OCI-LY7 (cell line): ENCODE measurements around the gene ZDHHC19.

ENCODE experiments used
- EZH2phosphoT487 ChIP-seq: fragments of 200-600 bp; sonication (generic); IDR thresholded peaks from 2 replicates; pipeline ENCODE4 v1.6.1; 2018; ENCODE audit warnings: low read depth, borderline replicate concordance, mild to moderate bottlenecking, mixed run types, antibody characterized with exemption, low read length, moderate library complexity, mixed read lengths
- TF ChIP-seq, protein P1 (sequence below): fragments of 200-600 bp; sonication (generic); conservative IDR thresholded peaks from 2 replicates; pipeline ENCODE4 v1.5.1; 2014; ENCODE audit warnings: mild to moderate bottlenecking, antibody characterized with exemption, low read length, moderate library complexity, mixed read lengths

- TF ChIP-seq, protein P1, sequence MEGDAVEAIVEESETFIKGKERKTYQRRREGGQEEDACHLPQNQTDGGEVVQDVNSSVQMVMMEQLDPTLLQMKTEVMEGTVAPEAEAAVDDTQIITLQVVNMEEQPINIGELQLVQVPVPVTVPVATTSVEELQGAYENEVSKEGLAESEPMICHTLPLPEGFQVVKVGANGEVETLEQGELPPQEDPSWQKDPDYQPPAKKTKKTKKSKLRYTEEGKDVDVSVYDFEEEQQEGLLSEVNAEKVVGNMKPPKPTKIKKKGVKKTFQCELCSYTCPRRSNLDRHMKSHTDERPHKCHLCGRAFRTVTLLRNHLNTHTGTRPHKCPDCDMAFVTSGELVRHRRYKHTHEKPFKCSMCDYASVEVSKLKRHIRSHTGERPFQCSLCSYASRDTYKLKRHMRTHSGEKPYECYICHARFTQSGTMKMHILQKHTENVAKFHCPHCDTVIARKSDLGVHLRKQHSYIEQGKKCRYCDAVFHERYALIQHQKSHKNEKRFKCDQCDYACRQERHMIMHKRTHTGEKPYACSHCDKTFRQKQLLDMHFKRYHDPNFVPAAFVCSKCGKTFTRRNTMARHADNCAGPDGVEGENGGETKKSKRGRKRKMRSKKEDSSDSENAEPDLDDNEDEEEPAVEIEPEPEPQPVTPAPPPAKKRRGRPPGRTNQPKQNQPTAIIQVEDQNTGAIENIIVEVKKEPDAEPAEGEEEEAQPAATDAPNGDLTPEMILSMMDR = no peak
- no peak for TF ChIP-seq EZH2phosphoT487
Observed at GRCh38 chr3:196216089-196216564, 4.9 kb upstream of the ZDHHC19 start, which contains the start of gene SLC51A.
